HG02870 (cell line): ENCODE measurements around the gene RAB7B.
"Not testable (repeated sequence)": the region's sequence is repeated elsewhere in the genome, so short reads cannot be mapped to it uniquely, and the experiment has no call there.

Experiments used
- ATAC-seq: cut with Tn5 transposase; IDR thresholded peaks from one replicate; pipeline ENCODE4 v1.9.1; 2021; ENCODE audit warnings: mild to moderate bottlenecking, moderate library complexity; ENCODE audit not compliant: unreplicated experiment

Gene RAB7B

GRCh38 chr1:205998457-205999241 is 4.5 kb downstream of the RAB7B start:
- ATAC-seq, result no peak

- ATAC-seq, result not testable (repeated sequence)
Observed at GRCh38 chr1:205996641-205997040, 6.6 kb downstream of the RAB7B start.

DNA sequence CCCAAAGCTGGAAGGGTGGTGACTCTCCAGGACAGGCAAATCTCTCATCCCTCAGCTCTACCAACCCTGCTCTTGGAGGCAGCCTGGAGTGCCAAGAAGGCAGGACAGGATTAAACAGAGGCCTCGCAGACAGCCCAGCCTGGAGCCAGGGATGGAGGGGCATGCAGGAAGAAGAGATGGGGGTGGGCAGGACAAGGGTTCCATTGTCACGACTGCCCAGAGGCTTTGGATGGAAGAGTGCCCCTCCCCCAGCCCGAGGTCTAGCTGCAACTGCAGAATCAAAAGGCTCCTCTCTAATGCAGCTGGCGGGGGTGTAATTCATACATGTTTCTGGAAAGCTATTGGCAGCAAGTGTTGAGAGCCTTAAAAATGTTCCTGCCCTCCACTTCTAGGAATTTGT is 8.8 kb downstream of the RAB7B start:
- ATAC-seq, result no peak

DNA sequence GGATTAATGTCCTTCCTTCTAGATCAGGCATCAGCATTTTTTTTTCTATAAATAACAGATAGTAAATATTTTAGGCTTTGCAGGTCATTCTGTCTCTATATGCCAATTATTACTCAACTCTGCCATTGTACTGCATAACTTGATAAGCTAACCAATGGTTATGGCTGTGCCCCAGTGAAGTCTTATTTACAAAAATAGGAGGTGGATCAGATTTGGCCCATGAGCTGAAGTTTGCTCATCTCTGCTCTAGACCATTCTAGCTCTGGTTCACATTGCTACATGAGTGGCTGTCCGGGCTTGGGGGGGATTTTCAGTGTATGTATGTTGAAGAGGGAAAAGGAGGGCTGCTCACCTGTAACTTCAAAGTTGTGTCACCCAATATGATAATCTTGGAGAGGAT is 10.1 kb downstream of the RAB7B start:
- ATAC-seq, result no peak

DNA sequence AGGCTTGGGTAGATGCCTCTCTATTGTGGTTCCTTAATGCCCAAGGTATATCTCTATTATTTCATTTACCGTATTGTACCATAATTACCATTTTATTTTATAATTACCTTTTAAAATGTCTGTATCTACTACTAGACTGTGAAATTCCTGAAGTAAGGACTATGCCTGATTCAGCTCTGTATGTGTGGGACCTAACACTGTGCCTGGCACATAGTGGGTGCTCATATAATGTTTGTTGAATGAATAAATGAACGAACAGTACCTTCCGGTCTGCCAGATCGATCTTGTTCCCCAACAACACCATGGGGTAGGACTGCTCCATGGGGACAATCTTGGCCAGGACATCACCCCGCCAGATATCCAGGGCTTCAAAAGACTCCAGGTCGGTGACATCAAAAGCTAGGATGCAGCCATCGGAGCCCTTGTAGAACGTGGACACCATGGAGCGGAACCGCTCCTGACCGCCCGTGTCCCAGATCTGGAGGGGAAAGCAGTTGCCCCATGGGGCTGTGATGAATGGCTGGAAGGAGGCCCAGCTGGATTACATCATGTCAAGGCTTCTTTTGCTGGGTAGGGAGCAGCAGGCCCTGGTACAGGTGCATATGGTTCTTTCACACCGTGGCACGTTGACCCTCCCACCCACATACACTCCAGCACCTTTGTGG is 10.8 kb downstream of the RAB7B start:
- ATAC-seq, result no peak

GRCh38 chr1:205991237-205991636 is 12.0 kb downstream of the RAB7B start:
- ATAC-seq, result no peak

- ATAC-seq, result no peak
Observed at GRCh38 chr1:205990226-205990625, 13.0 kb downstream of the RAB7B start.

DNA sequence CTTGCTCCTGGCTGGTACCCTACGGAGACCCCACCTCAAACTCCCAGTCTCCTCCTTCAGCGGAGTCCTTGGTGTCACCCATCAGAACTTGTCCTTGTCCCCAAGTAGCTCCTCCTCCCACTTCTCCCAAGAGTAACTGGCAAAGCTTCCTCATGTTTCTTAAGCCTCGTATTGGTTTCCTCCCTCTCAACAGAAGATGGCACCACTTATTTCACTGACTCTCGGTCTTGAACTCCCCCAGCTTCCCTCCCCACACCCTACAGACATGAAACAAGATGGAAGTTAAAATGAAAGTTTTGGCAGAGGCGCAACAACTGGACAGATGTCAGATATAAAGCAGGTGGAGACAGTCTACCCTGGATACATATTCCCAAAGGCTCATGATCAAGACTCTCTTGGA is 13.4 kb downstream of the RAB7B start:
- ATAC-seq, result no peak

GRCh38 chr1:205988585-205988995 is 14.6 kb downstream of the RAB7B start:
- no peak for ATAC-seq

DNA sequence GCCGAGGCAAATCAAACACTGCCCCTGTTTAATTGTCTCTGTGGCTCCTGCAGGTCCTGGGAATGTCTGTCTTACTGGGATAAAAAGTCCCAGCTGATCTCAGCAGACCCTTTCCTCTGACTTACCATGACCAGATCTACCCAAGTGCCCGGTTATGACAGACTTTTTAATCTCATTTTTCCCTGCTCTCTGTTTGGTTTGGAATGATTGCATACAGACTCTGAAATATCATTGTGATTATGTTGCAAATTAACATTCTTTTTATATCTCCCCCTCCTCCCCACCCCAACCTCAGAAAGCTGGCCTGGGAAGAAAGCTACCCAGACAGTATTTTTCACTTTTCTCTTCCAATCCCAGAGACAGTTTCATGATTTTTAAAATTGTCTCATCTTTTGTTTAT is 16.3 kb downstream of the RAB7B start:
- ATAC-seq, result no peak

- no peak for ATAC-seq
Observed at GRCh38 chr1:205986292-205986691, 16.9 kb downstream of the RAB7B start.

DNA sequence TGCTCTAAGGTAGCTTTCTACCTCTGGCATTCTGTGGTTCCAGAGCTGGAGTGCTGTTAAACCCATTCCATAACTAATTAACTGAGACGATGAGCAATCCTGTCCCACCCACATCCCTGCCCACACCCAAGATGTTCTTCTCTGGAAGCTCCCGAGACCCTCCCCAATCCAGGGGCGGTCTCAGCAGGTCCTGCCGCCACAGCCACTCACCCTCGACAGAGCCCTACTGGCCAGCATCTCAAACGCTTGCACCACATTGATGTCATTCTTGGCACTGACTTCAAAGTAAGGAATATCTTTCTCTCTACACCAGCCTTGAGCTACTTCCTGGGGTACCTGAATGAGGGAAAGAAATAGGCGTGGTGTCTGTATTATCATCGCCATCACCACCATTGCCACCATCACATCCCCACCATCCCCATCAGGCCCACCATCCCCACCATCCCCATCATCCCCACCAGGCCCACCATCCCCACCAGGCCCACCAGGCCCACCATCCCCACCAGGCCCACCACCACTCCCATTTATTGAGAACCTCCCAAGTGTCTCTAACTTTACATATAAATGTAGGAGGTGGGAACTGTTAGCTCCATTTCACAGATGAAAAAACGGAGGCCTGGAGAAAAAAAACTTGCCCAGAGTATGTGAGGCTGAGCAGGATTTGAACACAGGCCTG is 17.7 kb downstream of the RAB7B start:
- no peak for ATAC-seq

GRCh38 chr1:205983925-205984725 is 19.1 kb downstream of the RAB7B start:
- ATAC-seq, result no peak

GRCh38 chr1:205981257-205981656 is 21.9 kb downstream of the RAB7B start:
- no peak for ATAC-seq

DNA sequence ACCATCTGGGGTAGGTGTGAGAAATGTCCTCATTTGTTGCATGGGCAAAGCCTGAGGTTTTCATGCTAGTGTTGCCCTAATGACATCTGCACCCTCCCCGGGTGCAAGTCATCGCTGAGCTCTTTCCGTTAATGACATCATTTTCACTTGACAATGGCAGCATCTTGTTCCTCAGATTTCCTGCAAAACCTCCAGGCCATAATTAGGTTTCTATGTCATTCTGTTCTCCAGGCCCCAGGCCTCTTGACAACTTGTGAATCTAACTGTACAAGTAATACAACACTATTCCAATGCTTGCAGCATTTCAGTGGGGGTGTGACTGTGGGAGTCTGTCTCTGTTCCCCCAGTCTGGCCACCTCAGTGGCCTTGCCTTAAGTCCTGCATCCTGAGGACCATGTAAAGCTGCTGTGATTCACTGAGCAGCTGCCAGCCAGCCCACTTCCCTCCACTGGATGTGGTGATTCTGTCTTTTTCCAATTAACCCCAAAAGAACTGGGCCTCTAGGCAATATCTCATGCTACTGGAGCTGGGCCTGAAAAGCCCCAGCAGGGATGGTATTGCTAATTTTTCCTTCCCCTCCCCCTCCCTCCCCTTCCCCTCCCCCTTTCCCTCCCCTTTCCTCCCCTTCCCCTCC is 22.8 kb downstream of the RAB7B start:
- no peak for ATAC-seq

DNA sequence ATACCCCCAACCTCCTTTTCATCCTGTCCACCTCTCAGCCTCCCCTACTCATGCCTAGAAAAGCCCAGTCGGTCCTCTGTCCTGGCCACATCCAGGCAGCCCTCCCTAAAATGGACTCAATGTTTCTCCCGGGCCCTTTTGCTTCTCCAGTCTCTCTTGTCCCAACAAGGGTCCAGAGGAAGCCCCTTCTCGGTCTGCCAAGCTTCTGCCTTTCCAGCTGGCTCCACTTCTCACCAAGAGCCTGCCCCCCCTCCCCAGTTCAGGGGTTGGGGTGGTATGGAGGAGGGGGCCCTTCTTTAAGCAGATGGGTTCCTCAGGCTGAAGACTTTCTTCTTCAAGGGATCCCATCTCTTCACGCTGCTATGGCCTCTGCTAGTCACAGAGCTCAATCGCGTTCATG is 23.9 kb downstream of the RAB7B start:
- ATAC-seq, result no peak

DNA sequence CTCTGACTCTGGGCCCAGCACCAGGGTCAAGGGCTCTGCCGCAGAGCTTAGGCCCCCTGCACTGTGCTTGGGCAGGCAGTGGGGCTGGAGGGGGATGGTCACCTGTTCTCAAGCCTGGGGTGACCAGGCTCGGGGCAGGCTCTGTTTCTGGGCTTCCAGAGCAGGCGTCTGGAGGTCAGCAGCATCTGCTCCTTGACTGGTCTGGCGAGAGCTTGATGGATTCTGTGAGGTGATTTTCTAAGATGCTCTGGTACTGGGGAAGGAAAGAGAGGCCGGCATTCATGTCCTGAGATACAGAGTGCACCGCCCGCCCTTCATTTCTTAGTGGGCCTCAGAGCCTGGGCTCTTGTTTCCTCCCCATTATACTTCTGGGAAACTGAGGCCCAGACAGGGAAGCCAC is 24.5 kb downstream of the RAB7B start:
- no peak for ATAC-seq

DNA sequence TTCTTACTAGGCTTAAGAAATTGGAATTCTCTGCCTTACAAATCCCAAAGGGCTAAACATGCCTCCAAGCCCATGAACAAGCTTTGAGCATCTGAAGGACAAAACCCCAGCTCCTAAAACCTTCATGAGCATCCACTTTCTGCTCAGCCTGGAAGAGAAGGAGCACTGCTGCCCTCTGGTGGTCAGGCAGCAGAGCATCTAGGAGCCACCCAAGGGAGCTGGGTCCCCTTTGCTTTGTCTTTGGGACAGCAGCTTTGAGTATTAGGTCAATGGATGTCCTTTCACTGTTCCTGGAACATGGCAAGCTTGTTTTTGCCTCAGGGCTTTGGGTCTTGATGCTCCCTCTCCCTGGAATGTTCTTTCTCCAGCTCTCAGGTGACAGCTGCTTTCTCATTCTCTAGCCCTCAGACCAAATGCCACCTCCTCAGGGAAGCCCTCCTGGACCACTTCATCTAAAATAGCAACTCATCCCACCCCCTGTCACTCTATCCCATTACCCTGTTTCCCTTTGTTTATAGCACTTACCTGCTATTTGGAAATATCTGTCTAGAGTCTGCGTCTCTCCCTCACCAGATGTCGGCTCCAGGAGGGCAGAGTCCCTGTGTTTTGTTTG is 25.7 kb downstream of the RAB7B start:
- no peak for ATAC-seq

GRCh38 chr1:205976708-205977401 is 26.3 kb downstream of the RAB7B start:
- no peak for ATAC-seq

DNA sequence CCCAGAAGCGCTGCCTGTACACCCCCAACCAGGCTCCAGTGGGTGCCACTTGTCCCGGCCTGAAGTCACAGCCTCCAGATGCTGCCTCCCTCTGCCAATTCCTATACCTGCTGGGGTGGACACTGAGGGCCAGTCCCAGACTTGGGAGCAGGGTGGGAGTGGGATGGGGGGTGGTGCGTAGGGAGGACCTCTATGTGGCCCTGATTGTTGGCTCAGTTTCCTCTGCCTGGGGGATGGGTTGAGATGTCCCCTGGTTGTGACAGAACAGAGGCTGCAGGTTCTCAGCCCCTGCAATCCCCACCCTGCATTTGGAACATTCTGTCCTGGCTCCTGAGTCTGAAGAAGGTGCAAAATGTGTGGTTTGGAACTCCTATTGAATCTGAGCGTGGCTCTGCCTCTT is 27.2 kb downstream of the RAB7B start:
- ATAC-seq, result no peak
